Fibroblast of mammary gland (primary cell): ENCODE results near the gene ACSS1.

Source experiments
- DNase-seq: peaks from one replicate; pipeline ENCODE4 v3.0.0-alpha.2; 2010; ENCODE audit warnings: low read depth
- H3K4me3 ChIP-seq: 2 replicates; pipeline ENCODE4 v1.5.1; 2011; ENCODE audit warnings: low read depth, mild to moderate bottlenecking, low read length, moderate library complexity; ENCODE audit not compliant: control insufficient read depth
- CTCF ChIP-seq: conservative IDR thresholded peaks from 2 replicates; pipeline ENCODE4 v1.5.1; 2011; ENCODE audit warnings: low read depth, low read length, inconsistent platforms; ENCODE audit not compliant: control insufficient read depth, insufficient read depth

Gene ACSS1

DNA sequence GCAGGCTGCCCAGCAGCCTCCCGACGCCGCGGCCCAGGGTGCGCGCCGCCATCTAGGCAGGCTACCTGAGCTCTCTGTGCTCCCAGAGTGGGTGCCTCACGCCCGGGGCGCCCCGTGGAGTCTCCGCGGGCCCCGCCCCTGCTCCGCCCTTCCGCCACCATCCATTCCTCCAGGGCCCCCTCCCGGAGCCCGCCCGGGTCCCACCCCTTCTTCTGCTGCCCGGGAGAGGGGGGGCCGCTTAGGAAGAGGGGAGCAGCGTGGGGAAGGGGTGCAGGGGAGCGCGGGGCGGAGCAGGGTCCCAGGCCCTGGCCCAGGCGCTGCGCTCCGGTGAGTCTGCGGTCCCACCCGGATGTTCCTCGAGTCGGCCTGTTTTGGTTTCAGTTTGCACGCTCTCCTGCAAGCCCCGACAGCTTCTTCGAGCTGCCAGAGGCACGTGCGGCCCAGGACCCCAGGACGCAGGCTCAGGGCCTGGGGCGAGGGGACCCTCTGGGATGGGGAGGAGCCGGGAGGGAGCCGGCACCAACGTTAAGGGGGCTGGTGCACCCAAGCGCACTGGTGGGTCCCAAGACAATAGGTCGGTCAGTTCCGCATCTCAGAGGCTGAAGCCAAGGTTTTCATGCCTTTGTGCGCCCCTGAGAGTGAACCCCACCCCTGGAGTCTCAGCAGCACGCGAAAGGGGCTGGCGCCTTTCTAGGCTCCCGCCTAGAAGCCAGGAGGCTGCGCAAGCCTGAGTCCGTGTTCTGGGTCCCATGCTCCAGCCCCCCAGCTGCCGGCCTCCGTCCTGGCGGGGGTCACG is at the start of gene ACSS1:
ACSS1 (minus strand) TSS at position 89 of the 796 bp plus-strand sequence; CDS start at position 52, 37 bp downstream.
- no peak for DNase-seq
- no peak for TF ChIP-seq CTCF
- H3K4me3 ChIP-seq = peak within 1 kb of the TSS; percentile 50

DNA sequence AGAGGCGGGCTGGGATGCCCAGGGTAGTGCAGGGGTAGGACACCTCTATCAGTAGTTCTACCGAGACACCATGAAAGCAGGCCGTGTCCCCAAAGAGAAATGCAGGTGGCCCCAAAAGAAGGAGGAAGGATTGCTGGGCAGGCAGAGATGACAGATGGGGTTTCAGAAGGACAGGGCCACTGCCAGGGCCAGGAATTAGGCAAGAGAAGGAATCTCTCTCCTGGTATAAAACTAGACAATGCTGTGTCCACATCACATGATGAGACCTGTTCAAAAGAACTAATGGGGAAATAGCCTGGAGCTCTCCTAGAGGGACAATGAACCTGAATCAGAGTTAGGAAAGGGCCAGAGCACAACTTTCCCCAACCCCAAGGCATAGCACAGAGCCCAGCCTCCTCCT is 45.6 kb upstream of the ACSS1 start:
- TF ChIP-seq CTCF = no peak
- H3K4me3 ChIP-seq = no peak overlapping the region
- DNase-seq = no peak

DNA sequence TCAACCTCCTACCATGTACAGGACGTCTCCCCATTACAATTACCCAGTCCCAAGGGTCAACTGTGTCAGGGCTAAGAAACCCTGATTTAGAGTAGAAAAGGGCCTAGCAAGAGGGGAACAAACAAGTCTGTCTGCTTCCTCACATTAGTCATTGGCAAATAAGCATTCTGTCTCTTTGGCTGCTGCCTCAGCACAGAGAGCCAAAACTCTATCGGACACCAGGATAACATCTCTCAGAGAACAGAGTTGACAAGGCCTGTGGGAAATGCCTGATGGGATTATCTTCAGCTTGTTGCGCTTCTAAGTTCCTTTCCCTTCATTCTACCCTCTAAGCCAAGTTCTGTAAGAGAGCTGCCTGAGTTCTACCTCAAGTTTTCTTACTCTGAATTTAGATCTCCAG is 43.0 kb upstream of the ACSS1 start:
- no peak overlapping the region for H3K4me3 ChIP-seq
- TF ChIP-seq CTCF = no peak

GRCh38 chr20:25099601-25100140 is 41.7 kb upstream of the ACSS1 start:
- DNase-seq = no peak
- TF ChIP-seq CTCF = no peak
- H3K4me3 ChIP-seq = no peak overlapping the region

More for the DNA sequence above, 43.0 kb upstream of the ACSS1 start:
- no peak for DNase-seq

GRCh38 chr20:25097498-25097897 is 39.6 kb upstream of the ACSS1 start:
- H3K4me3 ChIP-seq = no peak overlapping the region
- DNase-seq = no peak
- TF ChIP-seq CTCF = no peak

DNA sequence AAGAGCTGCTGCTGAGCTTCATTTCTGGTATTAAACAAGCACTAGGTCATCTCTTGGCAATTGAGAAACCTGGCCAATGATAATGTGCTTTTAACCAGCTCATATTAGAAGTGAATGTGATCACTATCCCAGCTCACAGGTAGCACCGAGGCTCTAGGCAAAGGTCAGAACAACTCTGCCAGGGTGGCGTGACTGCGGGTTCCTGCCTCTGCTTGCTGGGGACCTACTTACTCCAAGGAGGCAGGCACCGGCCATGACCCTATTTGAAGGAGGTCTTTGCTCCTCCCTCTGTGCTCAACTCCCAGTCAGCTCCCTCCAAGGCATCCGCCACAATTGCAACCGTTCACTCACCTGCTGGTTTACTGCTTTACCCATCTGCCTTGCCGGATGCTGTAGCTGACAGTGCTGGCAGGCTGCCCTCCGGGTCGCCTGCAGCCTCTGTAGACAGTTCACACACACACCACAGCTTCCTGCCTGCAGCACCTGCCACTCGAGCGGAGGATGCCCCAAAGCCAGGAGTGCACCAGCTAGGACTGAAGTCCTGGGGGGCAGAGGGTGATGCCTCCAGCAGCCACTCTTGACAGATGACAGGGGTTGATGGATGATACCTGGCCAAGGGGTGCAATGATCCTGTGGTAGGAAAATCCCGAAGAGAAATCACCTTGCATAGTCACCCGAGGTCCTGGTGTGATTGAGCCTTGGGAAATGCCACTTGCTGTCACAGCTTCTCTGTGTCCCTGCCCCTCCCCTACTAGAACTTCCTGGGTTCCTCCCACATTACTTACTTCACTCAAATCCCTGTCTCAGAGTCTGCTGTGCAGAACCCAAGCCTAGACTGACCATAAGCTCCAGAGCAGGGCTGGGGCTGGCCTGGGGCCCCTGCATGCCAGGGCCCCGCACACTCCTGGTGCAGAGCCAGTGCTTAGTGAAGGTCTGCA is 32.8 kb upstream of the ACSS1 start:
- DNase-seq = no peak
- no peak for TF ChIP-seq CTCF
- no peak overlapping the region for H3K4me3 ChIP-seq
